ENCODE data around the gene FBLIM1.

The FBLIM1 gene

DNA sequence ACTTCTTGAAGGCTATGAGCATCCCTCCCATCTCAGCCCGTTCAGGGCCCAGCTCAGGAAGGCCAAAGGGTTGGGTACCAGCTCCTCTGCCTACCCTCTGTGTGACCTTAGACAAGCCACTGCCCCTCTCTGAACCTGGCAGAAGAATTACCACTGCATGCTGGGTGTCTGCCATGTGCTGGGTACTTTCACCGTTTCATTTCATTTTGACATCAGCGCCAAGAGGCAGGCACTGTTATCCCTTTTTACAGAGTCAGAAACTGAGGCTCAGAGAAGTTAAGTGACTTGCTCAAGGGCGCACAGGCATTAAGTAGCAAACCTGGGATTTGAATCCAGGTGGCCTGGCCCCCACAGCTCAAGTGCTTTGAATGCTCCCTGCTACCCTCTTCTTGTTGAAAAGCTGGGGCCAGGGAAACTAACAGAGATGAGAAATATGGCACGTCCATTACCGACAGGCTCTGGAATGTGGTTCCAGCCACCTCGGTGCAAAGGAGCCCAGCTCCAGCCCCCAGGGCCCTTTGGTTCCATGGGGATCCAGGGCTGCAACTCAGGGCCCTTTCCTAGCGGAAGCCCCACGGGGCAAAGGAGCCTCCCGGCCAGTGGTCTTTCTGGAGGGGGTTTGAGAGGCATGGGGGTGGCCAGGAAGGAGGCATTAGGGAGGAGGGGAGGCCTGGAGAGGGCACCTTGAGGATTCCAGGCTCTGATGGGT is 9.8 kb upstream of the FBLIM1 start:
- DNase-seq: no peak

DNA sequence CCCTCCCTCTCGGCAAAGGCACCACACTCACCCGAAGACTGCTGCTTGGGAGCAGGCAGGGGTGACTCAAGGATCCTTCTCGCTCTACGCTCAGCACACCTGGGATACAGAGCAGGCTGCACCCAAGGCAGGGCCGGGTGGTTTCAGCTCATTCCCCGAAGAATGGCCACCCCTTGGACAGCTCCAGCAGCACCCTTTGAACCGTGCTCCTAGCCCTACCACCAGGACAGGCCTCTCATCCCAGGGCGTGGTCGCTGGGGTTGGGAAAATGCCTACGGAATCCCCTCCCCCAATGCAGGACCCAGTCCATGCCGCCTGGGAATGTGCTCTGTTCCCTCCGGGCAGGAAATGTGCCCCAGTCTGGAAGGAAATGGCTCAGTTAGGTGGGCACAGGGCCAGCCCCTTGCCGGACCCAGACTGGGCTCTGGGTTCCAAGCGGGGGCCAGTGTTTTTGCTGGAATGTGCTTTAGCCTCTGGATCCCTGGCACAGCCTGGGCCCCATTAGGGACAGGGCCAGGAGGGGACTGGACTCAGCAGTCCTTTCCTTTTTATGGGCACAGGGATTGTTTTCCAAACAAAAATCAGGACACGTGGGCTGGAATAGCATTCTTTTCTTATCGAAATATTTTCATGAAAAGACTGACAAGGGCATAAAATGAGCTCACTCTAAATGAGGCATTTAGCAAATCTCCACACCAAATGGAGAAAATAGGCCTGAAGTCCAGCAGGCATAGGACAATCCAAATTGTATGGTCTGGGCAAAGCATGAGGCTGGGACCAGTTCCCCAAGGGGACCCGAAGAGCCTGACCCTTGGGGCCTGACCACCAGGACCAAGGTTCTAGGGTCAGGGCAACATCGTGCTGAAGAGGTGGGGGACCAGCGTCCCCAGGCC is 8.9 kb upstream of the FBLIM1 start:
- no peak for DNase-seq

DNA sequence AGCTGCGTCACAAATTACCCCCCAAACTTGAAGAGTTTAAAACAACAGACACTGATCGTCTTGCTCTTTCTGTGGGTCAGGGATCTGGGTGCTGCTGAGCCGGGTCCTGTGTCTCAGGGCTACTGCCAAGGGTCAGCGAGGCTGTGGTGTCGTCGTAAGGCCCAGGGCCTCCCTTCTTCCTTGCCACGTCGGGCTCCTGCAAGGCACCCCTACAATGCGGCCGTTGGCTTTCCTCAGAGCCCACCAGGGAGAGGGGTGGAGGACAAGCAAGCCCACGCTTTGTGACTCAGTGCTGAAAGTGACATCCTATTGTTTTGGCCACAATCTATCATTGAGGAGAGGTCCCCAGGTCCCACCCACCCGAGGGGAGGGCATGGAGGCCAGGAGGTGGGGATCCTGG is 7.7 kb upstream of the FBLIM1 start:
- DNase-seq: no peak

DNA sequence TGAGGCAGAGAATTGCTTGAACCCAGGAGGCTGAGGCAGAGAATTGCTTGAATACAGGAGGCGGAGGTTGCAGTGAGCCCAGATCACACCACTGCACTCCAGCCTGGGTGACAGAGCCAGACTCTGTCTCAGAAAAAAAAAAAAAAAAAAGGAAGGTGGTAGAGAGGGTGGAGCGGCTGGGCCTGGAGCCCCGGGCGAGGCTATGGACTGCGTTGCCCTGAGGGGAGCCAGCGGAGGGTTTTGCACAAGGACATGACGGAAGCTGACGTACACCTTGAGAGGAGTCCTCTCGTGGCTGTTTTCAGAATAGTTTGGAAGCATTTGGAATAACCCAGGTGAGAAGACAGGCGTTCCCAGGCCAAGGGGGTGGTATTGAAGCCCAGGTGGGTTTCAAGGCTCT is 6.9 kb upstream of the FBLIM1 start:
- no peak for DNase-seq

DNA sequence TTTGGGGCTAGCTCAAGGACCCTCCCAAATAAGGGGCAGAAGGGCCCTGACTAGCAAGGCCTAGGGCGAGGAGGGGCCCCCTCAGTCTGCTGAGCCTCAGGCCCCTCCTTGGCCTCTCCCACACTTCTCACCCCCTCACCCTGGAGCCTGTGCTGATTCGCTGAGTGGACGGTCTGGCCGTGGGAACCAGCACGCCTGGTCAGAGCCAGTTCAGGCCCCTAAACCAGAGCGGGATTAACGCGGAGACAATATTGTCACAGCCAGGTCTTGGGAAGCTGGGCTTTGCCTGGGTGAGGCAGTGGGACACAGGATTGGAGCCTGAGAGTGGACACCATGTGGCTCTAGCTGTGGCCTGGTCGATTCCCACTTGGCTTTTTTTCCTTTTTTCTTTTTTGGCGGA is 4.8 kb upstream of the FBLIM1 start:
- DNase-seq: no peak

DNA sequence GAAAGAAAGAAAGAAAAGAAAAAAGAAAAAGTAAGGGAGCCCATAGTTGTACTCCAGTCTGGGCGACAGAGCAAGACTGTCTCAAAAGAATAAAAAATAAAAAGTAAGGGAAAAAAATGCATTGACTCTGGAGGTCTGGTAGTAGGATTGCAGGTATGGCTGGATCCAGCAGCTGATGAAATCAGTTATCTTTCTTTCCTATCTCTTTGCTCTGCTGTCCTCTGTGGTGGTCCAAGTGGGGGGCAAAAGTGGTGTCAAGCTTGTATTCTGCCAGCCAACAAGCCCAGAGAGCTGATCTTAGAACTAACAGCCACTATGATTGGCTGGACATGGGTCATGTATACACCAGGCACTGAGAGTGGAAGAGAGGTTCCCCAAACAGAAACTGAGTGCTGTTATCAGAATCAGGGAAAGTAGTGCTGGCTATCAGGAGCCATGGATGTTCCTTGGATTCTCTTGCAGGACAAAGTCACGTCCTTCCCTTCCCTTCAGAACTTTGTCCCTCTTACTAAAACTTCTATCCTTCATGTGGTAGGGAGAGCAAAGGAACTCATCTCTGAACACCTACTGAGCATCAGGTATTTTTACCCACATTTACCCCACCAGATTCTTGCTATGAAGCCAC is 3.5 kb upstream of the FBLIM1 start:
- DNase-seq: no peak

DNA sequence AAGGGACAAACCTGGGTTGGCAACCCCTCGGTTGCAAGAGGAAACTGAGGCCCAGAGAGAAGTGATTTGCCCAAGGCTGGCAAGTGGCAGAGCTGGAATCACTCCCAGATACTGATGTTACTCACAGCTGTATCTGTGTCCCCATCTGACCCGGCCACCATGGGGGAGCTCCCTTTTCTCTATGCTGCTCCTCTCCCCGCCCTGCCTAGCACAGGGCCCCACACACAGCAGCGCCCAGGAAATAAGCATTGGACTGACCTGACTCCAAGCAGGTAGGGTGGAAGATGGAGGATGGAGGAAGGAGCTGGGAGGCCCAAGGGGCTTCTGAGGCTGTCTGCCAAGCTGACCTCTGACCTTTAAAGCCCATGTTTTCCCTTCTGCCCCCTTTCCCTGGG is 3.0 kb upstream of the FBLIM1 start:
- DNase-seq: no peak

DNA sequence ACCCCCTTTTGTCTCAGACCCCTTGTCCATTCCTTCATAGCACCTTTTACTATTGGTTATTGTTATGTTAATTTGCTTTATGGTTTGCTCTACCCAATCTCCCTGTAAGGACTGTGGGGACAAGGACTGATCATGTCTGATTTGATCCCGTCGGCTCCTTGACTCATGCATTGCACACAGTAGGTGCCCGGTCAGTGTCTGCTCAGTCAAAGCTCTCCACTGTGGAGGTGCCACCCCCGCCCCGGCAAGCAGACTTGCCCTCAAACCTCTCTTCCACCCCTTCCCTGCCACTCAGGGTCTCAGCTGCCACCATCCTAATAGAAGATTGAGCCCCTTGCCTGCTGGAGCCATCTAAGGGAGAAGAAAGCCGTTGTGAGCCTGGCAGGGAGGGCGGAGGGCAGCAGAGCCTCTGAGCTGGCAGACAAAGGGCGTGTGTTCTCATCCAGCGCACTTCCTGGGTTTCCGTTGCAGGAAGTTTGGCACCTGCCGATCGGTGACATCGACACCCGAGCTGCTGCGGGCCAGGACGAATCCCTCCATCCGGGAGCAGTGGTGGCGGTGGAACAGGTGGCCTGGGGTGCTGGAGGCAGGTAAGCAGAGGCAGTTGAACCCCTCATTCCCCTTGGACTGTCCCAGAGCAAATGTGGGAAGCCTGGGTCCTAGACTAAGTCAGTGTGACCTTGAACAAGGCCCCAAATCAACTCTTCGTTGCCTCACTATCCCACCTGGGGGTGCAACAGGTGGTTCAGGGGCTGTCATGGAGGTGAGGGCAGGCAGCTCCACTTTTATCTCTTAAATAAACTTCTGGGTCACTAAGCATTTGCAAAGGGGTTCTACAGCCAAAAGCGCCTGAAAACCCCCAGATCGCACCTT is 2.2 kb upstream of the FBLIM1 start:
- no peak for DNase-seq

DNA sequence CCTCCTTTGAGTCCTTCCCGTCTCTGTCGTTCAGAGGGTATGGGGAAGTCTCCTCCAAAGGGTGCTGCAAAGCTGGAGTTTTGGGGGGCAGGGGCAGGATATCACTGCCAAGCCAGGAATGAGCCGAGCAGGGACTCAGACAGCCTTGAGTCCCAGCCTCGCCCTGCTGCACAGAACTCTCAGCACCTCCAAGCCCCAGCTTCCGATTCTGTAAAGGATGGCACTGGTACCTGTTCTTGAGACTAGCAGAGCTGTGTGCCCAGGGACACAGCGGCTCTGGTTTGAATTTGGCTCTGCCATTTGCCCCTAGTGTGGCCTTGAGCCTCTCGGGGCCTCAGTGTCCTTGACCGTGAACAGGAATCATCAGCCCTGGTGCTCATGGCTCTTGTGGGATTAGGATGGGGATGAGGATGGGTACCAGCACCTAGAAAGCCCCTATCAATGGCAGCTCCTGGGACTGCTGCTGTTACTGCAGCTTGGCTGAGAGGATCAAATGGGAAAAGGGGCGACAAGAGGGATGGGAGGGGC is 1.5 kb upstream of the FBLIM1 start:
- DNase-seq: no peak

DNA sequence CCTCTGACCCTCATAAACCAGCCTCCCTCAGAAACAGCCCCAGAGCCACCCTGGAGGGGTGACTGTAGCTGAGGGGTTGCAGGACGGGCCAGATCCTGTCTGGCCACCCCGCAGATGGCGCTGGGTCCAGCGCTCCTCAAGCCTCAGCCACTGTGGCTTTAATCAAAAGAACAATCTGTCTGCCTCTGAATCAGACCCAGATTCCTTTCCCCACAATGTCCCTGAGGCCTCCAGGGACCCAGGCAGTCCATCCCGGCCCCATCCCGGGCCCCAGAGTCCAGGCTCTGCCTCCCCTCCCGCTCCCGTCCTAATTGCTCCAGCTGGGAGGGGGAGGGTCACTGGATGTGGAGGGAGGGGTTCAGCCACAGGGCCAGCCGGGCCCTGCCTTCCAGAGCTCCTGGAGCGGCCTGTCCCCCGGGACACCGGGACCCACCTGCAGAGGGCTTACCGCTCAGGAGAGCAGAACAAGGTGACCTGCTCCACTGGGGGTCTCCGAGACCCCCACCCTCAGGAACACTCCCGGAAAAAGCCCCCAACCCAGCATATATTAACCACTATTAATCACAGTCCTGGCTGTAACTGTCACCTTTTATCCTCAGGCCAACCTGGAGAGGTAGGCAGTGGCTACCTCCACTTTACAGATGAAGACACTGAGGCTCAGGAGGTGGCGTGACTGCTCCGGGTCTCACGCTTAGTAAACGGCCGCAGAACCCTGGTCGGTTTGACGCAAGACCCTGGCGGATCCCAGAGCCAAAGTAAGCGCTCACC is 836 bp upstream of the FBLIM1 start:
- no peak for DNase-seq

DNA sequence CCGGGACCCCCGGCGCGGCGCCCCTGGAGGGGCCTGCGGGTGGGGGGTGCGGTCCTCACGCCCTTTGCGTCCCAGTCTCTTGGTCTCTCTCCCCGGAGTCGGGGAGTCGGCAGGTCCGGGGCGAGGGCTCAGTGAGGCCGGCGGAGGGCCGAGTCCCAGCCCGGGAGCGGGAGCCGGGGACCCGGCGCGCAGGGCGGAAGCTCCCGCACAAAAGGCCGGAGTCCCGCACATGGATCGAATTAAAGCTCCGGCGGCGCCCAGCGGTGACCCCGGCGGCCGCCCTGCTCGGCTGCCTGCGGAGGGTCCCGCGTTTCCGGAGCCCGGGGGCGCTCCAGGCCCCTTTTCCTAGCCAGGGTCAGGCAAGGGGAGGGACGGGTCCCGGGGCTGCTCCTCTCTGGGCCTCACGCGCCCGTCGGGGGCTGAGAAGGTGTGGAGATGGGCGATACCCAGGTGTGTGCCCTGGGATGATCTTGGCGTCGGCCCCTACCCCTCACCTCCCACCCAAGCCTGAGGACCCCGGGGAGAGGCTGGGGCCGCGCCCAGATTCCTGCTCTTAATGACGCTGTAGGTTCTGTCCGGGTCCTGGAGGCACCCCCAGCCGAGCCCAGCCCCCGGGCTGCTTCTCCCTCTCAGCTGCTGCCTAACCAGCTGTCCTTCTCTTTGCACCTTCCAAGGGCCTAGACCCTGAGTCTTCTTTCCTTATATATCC is 512 bp downstream of the FBLIM1 start:
- no peak for DNase-seq

DNA sequence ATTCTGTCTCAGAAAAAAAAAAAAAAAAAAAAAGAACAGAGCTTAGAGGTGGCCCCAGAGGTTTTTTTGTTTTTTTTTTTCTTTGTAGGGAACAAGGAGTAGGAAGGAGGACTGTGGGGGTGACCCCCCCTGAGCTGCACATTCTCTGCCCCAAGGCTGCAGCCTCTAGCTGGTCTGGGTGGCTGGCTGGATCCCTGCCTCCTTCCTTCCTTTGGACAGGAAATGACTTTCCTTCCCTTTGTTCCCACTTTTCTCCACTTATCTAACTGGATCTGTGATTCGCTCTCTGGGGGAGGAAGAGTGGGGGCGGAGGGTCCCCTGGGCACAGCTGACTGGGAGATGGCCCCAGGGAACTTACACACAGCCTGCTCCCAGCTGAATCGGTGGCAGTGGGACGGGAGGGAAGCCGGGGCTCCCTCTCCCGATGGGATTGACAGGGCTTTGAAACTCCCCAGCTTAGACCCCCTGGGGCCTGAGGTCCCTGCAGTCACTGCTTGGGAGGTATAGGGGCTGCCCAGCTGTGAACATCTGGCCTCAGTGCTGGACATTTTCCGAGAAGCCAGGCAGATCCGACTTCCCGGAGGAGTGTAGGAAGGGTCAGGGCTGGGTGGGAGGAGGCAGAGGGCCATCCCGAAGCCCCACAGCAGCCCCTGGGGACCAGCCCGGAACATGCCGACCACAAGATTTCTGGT is 2.1 kb downstream of the FBLIM1 start:
- DNase-seq: no peak

DNA sequence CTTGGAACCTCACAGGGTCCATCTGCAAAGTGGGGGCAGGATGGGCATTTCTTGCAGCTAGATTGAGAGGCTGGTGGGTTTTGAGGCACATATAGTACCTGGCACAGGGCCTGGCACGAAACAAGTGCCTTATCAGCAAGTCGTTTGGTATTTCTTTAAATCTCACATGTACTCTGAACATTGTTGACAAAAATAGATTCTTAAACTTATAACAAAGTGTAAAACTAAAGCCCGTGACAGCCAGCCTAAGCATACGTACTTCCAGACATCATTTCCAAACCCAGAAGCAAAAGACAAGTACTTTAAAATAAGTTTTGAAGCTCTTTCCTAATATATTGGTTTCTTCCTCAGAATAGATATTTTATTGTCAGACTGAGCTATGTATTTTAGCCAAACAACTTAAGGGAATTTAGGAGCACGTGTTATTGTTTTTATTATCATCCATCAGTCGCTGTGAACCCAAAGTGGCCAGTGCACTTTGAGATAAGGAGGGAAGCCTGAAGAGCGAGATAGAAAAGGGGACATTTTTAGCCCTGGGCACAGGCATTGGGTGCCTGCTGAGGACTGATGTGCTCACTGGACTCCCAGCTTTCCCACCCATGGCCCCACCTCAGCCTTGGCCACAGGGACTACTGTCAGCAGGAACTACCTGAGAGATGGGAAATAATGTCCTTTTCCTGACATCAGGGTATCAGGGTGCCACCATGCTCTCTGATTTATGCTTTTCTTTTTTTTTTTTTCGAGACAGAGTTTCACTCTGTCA is 3.0 kb downstream of the FBLIM1 start:
- DNase-seq: no peak

DNA sequence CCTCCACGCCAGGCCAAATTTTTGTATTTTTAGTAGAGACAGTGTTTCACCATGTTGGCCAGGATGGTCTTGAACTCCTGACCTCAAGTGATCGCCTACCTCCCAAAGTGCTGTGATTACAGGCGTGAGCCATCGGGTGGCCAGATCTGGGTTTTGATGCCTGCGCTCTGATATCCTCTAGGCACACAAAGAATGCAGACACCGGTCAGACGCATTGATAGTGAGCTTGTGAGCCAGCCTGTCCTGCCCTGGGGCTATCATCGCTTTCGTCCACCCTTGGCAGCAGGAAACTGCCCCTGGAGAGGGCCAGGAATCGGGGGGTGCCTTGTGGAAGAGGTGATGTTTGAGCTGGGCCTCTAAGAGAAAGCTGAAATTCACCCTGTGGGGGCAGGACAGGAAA is 4.0 kb downstream of the FBLIM1 start:
- no peak for DNase-seq

DNA sequence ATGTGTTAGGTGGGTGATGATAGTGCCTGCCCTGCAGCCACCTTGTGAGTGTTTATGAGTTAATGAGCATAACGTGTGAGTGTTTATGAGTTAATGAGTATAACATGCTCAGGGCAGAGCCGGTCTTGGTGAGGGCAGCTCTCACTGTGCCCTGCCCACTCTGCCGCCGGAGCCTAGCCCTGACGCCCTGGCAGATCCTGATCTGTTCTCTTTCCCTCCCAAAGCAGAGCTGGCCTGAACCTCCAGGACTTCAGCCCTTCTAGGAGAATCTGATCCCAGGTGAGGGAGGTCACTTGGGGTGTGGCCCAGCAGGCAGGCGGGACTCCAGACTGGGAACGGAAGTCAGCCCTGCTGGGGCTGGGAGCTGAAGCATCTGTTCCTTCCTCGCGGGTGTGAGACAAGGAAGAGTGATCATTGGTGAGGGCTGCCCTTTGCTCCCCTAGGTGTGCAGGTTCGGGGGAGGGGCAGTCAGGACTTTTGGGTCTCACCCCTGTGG is 5.7 kb downstream of the FBLIM1 start:
- DNase-seq: no peak

DNA sequence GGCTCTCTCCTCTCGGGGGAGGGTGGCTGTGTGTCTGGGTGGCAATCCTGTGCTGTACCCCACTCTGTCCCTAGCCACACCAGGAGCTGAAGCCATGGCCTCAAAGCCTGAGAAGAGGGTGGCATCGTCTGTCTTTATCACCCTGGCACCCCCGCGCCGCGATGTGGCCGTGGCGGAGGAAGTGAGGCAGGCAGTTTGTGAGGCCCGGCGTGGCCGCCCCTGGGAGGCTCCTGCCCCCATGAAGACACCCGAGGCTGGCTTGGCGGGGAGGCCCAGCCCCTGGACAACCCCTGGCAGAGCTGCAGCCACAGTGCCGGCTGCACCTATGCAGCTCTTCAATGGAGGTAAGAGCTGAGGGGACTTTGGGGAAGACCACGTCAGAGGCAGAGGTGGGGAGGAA is 6.3 kb downstream of the FBLIM1 start:
- DNase-seq: no peak

DNA sequence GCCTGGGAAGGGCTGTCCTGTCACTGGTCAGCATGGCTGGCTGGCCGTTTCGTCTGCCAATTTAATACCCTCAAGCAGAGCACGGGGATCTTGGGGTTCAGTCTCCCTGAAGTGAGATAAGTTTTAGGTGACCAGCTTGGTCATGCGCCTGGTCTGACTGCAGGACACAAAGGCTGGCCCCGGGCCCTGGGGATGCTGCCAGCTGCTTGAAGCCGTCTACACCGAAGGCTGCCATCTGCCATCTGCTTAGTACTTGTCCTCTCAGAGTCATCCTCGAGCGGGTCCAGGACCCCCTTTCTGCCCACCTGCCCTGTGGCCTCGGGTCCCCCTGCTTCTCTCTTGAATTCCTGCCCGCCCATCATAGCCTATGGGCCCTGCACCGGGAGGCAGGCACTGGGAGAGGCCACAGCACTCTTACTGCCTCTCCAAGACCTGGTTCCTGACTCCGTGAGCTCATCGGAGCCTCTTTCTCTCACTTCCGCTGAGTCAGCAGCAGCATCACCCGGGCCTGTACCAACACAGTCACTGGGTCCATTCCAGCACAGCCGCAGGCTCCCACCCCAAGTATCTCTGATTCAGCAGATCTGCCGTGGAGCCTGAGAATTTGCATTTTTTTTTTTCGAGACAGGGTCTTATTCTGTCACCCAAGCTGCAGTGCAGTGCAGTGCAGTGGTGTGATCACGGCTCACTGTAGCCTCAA is 7.0 kb downstream of the FBLIM1 start:
- no peak for DNase-seq

DNA sequence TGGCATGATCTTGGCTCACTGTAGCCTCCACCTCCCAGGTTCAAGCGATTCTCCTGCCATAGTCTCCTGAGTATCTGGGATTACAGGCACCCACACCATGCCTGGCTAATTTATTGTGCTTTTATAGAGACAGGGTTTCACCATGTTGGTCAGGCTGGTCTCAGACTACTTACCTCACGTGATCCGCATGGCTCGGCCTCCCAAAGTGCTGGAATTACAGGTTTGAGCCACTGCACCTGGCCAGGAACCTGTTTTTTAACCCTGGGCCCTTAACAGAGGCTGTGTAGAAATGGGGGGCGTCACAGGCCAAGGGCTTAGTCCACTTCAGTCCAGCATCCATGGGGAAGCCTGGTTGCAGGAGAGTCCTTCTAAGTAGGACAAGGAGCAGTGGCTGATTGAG is 9.3 kb downstream of the FBLIM1 start:
- DNase-seq: no peak

DNA sequence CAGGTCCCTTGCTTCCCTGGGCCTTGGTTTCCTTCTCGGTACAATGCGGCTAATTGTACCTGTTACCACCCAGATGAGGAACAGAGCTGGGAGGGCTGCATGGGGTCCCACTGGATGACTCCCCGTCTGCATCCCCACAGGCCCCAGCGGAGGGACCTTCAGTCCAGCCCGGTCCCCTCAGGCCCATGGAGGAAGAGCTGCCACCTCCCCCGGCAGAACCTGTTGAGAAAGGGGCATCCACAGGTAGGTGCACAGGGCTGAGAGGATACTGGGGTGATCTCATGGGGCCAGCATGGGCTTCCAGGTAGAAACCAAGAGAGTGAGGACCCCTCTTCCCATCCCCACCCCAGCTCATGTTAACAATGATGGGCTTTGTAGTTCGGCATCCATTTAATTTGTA is 9.8 kb downstream of the FBLIM1 start:
- DNase-seq: no peak

Measured in CD4-positive, alpha-beta T cell treated with Interleukin-10 for 1 hour (primary cell).